Colon (tissue), 2 donors: ENCODE data around the gene BRSK2.
"Not testable (repeated sequence)": the region's sequence is repeated elsewhere in the genome, so short reads cannot be mapped to it uniquely, and the experiment has no call there.

Source experiments
- FAIRE-seq: peaks from 2 replicates; lab custom pipeline; 2012; peaks lifted over from hg19 to GRCh38; lab: Jason Lieb, UNC
- donor health status: control.
- donor health status: control.

BRSK2 gene

DNA sequence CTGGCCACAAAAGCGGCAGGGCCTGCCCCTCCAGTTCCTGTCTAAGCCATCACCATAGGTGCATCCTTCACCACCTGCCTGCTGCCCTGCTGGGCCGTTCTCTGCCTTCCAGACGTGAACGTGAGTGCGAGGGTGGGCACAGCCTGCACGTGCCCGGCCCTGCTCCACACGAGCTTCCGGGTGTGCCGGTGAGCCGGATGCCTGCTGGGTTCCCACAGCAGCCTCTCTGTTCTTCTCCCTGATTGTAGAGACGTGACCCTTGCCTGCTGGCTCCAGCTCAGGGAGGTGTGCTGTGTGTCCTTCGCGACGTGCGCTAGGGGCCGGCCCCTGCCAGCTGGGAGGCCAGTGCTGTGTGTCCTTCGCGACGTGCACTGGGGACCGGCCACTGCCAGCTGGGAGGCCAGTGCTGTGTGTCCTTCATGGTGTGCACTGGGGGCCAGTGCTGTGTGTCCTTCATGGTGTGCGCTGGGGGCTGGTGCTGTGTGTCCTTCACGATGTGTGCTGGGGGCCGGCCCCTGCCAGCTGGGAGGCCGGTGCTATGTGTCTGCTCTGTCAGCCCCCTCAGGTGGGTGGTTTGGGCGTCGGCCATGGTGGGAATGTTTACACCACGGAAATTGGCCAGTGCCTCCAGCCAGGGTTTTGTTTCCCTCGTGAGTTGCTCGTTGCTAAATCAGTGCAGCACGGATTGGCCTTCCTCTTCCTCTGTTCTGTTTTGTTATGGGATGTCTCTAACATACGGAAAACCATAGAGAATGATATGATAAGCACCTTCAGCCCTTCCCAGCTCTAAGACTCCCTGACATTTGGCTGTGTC lies 35.4 kb upstream of the BRSK2 start:
- FAIRE-seq = no peak

DNA sequence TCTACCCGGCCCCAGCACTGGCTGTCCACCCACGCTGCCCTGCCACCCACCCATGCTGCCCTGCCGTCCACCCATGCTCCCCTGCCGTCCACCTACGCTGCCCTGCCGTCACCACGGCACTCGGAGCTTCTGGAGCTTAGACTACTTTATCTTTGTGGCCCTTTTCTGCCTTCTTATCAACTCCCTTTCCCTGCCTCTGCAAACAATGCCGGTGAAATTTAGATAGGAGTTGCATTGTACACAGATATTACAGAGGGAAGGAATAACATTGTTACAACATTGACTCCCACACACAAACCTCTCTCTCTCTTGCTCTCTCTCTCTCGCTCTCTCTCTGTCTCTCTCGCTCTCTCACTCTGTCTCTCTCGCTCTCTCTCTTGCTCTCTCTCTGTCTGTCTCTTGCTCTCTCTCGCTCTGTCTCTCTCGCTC lies 33.7 kb upstream of the BRSK2 start:
- FAIRE-seq = no peak

DNA sequence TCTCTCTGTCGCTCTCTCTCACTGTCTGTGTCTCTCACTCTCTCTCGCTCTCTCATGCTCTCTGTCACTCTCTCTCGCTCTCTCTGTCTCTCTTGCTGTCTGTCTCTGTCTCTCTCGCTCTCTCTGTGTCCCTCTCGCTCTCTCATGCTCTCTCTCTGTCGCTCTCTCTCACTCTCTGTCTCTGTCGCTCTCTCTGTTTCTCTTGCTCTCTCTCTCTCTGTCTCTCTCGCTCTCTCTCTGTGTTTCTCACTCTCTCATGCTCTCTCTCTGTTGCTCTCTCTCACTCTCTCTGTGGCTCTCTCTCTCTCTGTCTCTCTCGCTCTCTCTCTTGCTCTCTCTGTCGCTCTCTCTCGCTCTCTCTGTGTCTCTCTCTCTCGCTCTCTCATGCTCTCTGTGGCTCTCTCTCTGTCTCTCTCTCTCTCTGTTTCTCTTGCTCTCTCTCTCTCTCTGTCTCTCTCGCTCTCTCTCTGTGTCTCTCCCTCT lies 33.2 kb upstream of the BRSK2 start:
- FAIRE-seq = no peak

DNA sequence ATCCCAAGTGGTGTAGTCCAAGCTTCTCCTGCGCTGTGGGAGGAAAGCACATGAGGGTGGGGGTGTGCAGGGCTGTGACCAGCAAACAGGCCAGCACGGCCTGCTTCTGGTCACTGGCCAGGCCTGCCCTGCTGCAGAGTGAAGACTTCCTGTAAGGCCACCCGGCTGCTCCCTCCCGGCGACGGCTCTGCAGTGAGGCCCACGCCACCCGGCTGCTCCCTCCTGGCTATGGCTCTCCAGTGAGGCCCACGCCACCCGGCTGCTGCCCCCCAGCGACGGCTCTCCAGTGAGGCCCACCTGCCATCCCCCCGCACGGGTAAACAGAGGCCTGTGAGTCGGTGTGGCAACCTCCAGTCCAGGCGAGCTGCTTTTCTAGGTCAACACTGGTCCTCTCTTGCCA lies 31.4 kb upstream of the BRSK2 start:
- FAIRE-seq = no peak

DNA sequence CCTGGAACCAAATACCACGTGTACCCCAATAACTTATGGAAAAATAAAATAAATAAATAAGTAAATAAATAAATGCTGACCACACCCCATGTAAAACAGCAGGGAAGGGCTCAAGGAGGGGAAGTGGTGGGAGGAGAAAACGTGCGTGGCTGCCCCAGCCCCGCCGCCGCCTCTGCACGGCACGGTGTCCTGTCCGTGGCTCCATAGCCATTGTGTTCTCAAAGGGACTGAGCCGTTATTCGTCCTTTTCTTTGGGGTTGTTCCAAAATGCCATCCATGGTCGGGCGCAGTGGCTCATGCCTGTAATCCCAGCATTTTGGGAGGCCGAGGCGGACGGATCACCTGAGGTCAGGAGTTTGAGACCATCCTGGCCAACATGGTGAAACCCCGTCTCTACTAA lies 30.8 kb upstream of the BRSK2 start:
- FAIRE-seq = not testable (repeated sequence)

DNA sequence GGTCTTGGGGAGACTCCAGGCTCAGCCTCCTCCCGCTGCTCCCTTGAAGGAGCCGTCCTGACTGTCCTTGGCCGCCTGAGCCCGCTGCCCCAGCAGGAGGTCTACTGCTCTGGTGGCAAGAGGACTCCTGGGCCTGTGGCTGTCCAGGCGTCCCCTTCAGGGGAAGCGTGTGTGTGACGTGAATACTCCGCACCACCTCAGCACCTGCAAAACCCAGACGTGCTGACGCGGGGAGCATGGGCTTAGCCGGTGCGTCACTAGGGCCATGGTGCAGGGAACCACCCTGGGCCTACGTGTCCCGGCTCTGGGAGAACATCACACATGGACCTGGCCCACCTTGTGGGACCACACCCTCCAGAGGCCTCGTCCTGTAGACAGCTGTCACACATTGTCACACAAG lies 30.2 kb upstream of the BRSK2 start:
- FAIRE-seq = no peak

DNA sequence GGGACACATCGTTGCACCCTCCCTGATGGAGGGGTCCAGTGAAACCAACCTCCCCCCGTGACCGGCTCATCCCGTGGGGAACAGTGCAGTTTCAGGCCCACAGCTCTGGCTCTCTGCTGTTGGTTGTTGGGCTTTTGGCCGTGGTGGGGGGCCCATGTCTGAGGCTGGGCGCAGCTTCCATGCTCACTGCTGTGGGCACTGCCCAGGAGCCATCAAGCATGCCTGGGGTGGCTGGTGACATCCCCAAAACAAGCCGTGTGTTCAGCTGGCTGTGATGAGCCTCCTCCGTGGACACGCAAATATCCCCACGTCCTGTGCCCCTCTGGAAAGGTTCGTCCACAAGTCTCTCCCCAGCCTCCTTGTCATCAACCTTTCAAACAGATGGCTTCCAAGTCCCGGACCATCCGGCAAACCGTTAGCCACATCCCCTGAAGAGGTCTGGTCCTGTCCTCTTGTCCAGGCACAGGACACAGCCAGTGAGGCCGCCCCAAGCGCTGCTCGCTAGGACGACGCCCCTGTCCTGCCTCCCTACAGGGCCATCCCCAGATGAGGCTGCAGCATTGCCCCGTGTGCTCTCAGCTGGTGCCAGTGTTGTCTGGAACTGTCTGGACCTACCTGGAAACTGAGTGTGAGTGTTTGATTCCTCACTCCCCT lies 29.4 kb upstream of the BRSK2 start:
- FAIRE-seq = no peak

DNA sequence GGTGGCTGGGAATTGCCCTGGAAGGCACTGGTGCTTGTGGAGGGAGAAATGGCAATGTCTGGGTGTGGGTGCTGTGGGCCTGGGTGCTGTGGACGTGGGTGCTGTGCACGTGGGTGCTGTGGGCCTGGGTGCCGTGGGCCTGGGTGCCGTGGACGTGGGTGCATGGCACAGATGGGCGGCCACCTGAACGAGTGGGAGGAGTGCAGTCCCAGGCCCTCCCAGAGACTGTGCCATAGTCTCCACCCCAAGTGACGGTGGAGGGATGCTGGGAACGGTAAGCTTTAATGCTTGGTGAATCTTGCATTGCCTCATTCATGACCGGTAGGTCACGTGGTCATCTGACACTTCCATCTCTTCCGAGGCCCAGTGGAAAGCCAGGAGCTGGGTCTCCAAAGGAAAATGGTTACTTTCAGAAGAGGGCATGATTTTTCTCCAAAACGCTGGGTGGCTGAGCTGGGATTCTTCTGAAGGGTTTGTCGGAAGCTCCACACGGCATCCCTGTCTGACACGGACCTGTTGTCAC lies 28.8 kb upstream of the BRSK2 start:
- FAIRE-seq = no peak

DNA sequence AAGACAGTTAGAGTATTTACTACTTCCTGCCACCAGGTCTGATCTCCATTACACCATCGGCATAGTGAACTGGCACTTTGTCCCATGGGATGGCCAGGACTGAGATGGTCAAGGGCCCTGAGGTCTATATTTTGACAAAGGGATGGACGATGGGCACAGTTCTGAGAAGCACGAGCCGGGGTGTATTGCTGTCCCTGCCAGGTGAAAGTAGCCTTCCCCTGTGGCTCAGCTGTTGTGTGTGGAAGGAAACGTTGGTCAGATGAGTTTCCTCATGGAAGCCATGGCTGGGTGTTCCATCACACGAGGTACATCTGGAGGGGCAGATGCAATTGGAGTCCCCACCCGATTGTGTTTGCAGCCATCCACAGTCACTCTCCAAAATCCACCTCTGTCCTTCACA lies 27.9 kb upstream of the BRSK2 start:
- no peak for FAIRE-seq

DNA sequence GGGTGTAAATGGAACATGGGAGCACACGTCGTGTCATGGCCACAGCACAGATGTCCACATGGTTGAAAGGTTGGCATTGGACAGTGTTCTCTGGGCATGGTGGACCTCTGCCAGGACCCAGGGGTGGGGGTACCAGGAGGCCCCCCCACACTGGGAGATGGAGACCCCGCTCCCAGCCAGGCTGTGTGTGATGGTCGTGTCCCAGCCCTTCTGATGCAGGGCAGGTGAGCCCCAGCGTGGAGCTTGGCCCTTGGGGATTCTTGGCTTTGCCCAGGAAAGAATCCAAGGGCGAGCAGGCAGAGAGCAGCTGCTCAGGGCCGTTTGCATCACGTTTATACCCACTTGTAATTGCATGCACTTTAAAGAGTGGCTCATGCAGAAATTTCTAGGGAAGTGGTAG lies 22.0 kb upstream of the BRSK2 start:
- no peak for FAIRE-seq

DNA sequence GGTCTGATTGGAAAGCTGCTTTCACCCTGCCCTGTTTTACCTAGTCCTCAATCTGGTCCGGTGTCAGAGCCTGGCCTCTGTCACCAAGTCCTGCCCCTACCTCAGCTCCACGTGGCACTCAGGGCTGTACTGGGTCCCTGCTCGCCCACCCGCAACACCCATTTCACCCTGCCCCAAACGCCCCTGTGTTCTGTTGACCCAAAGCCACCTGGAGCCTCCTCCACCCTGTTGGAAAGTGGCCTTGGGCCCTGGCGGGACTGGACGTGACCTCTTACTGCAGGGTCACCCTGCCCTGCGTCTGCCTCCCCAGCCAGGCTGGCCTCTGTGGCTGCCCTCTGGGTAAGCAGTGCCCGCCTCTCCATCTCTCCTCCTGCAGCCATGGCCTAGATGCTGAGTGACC lies 21.5 kb upstream of the BRSK2 start:
- no peak for FAIRE-seq

DNA sequence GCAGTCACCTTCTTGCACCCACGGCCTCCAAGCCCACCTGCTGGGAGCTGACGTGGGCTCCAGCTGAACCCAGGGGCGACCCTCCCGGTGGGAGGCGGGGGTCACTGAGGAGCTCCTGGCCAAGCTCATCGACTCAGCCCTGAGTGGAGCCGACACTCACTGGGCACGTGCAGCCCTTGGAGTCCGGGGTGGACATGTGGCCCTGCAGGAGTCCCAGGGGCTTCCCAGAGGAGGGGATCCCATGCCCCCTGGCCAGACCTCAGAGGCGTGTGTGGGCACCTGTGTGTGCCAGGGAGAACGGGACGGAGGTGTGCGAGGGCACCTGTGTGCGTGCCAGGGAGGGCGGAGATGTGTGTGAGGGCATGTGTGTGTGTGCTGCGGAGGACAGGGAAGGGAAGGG lies 20.8 kb upstream of the BRSK2 start:
- FAIRE-seq = no peak

DNA sequence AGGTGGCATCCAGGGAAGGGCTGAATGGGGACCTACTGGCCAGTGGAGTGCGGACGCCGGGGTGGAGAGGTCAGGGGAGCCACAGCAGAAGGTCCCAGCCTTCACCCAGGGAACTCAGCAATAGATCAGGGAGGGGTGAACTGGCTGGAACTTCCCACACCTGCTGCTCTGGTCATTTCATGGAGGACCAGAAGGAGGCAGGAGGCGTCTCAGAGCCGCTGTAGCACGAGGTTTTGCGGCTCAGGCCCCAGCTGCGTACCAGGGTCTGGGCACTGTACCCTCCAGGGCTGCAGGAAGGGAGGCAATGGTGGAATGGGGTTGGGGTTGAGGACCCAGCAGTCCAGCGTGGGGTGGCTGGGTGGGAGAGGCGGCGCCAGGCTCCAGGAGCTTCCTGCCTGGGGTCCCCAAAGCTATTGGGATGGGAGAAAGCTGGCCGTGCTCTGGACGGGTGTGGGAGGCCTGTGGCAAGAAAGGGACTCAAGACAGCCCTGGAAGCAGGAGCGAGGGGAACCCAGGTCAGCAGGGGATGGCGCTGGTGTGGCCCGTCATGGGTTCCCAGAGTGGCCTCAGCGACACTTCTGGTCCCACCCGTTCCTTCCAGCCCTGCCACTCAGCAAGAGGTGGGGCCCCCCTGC lies 20.2 kb upstream of the BRSK2 start:
- no peak for FAIRE-seq

DNA sequence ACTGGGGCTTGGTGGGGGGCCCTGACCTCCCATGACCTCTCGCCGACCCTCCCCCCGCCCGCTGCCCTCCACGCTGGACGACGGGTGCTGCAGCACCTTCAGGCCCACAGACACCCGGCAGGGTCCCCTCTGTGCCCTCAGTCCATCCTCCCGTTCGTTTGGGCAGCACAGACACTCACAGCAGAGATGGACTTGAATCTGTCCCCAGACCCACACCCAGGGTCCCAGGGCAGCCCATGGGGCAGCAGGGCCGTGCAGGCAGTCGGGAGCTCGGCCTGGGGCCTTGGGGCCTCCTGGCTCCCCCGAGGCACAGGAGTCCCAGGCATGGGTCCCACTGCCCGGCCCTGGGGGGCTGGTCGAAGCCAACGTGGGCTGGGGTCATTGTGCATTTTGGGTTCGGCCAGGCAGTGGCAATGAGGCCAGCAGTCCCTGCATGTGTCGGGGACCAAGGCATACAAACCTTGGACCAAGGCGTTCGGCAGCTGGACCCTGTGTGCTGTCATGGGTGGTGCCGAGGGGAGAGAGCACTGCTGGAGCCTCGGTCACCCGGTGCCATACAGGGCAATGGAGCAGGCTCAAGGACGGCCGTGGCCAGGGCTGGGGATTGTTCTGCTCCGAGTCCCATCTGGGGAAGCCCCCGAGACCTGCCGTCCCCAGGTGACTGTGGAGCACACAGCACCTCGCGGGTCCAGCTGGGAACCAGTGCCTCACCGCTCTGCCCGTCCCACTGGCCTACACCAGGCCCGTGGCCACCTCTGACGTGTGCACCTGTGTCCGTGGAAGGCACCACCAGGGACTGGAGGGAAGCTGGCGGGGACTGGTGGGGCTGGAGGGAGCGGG lies 19.3 kb upstream of the BRSK2 start:
- FAIRE-seq = no peak

DNA sequence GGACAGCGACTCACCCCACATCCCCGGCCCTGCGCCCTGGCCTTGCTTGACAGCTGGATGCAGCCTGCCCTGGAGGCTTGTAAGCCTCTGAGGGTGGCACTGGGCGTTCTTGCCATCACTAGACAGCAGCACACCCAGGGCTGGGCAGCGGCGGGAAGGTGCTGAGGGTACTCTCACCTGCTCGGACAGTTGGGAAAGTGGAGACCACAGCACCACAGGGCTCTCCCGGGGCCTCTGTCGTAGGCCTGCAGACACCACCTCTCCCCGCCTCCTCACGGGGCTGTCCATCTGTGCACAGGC lies 18.8 kb upstream of the BRSK2 start:
- FAIRE-seq = no peak

DNA sequence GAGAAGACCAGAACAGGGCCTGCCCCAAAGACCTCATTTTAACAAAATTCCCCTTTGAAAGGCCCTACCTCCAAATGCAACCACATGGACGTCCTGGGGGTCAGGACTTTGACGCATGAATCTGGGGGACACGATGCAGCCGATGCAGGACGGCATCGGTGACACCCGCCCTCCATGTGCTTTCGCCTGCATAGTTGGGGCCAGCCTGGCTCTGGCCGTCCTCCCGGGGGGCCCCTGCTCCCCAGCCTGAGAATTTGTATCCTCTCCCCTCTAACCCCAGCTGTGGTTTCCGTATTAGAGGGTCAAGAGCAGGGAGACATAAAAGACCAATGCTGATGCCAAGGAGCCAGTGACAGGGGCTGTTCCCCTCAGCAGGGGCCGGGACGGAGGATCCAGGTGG lies 18.4 kb upstream of the BRSK2 start:
- FAIRE-seq = no peak

DNA sequence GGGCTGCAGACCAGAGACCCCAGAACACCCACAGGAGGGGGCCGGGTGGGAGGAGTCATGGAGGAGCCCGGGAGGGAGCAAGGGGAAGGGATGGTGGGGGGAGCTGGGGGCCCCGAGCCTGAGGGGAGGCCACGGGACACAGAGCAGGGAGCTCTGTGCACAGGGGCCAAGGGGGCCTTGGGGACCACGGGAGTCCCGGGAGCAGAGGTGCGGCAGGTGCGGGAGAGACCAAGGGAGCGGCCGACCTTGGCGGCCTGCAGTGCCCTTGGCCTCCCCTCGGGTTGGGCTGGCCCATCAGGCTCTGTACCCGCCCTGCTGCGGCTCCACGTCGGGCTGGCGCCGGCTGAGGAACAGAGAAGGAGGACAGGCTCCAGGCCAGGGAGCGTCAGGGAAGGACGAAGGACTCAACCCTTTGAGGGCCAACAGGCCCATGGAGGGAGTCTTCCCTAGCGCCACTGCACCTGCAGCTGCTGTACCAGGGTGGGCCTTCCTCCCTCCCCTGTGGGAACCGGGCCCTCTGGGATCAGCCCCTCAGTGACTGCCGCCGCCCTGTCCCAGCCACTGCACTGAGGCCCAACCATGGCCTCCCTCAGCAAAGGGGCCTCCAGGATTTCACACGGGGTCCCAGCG lies 17.8 kb upstream of the BRSK2 start:
- no peak for FAIRE-seq

DNA sequence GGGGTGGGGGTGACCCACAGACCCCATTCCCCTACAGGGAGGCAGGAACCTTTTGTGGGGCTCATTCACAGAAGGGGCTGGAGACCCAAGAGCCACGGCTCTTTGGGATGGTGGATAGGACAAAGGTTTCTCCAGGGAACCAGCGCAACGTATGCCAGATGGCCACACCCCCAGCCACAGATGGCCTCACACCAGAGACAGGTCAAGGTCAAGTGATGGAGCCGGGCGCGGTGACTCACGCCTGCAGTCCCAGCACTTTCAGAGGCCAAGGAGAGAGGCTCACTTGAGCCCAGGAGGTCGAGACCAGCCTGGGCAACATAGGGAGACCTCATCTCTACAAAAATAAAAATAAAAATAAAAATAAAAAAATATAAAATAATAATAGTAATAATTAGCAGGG lies 17.1 kb upstream of the BRSK2 start:
- no peak for FAIRE-seq

DNA sequence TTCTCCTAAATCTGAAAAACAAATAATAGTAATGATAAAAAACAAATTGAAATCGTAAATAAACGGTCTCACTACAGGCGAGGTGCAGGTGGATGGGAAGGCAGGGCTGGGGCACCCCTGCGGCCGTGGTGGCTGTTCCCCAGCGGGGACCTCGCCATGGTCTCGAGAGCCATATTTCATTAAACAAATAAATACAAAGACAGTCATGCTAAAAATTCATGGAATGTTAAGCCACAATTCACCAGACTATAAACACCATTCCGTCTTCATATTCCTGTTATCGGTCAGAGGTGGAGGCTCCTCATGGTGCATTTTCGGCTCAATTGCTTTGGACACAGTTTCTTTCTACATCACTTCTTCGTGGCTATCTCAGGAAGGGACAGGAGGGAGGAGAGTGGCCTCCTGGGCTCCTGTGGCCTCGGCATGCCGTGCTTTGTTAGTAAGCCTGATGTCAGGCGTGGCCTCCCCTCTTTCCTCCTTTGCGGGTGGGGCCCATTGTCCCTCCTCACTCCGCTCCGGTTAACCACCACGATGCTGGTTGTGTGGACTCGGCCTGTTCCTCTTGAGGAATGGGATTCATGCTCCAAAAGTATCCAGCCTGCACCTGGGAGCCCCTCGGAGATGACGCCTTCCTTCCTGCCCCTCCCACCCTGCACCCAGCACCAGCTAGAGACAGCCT lies 16.1 kb upstream of the BRSK2 start:
- no peak for FAIRE-seq

DNA sequence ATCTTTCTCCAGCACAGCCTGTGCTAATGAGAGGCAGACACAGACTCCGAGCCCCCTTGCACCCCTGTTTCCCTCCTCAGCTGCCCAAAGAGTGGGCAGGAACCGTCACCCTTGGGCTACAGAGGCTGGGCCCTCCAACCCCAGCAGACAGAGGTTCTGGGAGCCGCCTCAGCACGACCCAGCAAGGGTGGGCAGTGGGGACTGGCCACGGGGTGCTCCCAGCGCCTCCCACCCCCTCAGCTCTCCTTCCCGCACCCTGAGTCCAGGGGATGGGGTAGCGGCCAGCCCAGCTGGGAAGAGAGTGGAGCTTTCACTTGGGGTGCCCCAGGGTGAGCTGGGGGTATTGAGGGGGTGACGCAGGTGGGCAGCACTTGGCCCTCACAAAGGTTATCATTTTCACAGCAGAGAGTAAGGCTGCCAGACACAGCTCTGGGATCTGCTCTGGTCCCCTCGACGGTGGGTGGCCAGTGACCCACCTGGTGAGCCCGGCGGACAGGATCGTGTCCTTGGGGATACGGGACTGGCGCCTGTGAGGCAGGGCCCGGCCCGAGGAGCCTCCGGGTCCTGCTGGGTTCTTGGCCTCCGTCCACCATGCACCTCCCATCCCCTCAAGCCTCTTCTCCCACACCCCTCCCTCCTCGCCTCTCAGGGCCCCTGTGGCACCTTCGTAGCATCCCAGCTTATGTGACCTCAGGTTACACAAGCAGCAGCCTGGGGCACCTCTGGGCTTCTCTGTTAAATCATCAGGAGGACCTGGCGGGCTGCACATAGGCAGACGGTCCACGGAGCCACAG lies 14.4 kb upstream of the BRSK2 start:
- no peak for FAIRE-seq

DNA sequence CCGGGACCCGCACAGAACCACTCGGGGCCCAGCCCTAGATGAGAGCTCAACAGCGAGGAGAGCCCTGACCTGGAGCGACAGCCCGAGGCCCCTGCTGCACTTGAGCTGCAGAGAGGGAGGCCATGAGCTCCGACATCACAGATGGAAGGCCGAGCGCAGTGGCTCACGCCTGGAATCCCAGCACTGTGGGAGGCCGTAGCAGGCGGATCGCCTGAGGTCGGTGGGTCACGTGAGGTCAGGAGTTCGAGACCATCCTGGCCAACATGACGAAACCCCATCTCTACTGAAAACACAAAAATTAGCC lies 13.8 kb upstream of the BRSK2 start:
- FAIRE-seq = no peak
